ENCODE results near the gene CCNF.

CCNF gene

DNA sequence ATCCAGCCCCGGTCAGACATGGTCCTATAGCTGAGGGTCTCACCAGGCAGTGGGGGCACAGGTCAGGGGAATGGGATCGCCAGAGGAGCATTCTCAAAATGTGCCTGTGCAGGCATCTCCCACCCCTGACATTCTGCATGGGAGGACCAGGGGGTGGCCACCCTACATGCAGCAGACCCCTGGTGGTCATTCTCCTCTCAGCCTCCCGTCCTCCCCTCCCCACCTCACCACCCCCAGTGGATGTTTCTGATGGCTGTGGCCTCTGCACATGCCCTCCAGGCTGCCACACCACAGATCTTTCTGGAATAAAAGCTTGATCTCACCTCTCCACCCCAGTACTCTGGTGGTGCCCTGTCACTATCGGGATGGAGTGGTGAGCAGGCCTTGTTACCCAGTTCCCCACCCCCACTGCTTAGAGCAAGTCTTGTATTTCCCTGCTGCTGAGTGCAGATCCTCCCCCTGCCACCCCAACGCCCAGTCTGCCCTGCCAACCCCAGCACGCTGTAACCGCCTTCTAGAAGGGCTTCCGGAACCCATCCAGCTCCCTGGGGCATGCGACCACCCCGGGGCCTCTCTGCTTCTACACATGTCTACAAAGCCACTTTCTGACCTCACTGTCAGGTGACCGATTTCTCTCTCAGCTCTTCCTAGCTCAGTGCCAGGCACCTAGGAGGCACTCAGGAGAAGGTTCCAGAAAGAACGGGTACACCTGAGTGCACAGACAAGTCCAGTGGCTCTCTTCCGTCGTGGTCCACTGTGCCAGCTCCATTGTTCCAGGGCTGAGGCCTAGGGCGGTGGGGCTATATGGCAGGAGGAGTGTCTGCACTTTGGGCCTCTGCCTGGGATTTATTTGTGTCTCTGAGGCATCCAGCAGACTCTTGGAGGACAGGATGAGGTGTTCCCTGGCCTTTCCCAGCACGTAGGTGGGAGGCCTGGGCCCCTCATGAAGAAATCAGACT is 55.0 kb downstream of the CCNF start:
- Mint-ChIP-seq H3K4me1 (ENCODE audit: low read depth in 2 of 2) (peaks cover 14 to 19% of the 10 kb centered on the region in 2 donors), H3K36me3 (ENCODE audit: insufficient read depth) (peaks cover 2% of the 10 kb centered on the region), H3K9me3 (no peaks in the 10 kb centered on the region), H3K27me3 (no peaks in the 10 kb centered on the region), H3K4me3 (no peak overlapping the region), H3K27ac (peak overlapping the region in 1 of 2 donors; percentile 5)
- ATAC-seq (replicated peaks) (no peak), DNase-seq (no peak)

- Mint-ChIP-seq H3K4me3 (no peak overlapping the region), H3K36me3 (ENCODE audit: insufficient read depth) (peaks cover 2% of the 10 kb centered on the region), H3K4me1 (ENCODE audit: low read depth in 2 of 2) (peaks cover 14 to 19% of the 10 kb centered on the region in 2 donors), H3K27me3 (no peaks in the 10 kb centered on the region), H3K9me3 (no peaks in the 10 kb centered on the region), H3K27ac (peak overlapping the region; percentile 5 to 68)
- no peak for DNase-seq
- no peak for ATAC-seq (replicated peaks)
These were observed 55.8 kb downstream of the CCNF start for GRCh38 chr16:2484898-2485508.

DNA sequence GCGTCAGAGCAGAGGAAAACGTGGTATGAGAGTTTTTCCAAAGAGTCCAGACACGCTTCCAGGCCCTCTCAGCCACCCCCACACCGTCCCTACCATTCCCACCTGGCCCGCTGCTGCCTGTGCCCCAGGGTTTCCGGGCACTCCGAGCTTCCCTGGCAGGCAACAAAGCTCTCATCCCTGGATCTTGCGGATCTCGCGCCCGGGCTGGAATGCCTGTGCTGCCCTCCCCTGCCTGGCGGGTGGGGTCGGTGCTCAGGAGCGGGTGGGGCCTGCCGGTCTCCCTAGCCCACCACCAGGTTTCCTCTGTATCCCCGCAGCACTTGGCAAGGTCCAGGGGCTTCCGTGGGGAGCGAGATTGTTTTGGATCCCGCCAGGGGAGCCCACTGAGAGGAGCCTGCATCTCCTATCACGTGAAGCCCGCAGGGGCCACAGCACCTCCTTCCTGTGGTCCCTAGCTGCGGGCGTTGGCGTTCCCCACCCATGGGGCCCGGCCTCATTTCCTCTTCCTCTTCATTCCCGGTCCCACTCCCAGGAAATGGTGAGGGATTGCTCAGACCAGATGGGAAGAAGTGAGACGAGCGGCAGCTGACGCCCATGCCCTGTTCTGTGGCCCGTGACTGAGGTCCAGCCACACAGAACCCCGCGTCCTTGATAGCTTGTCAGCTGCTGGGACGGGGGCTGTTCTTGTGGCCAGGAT is 56.7 kb downstream of the CCNF start:
- DNase-seq (no peak), ATAC-seq (replicated peaks) (no peak)
- Mint-ChIP-seq H3K9me3 (no peaks in the 10 kb centered on the region), H3K27me3 (no peaks in the 10 kb centered on the region), H3K27ac (peak overlapping the region in 1 of 2 donors; percentile 89), H3K4me1 (ENCODE audit: low read depth in 2 of 2) (peaks cover 14 to 19% of the 10 kb centered on the region in 2 donors), H3K4me3 (no peak overlapping the region), H3K36me3 (ENCODE audit: insufficient read depth) (peaks cover 2% of the 10 kb centered on the region)

DNA sequence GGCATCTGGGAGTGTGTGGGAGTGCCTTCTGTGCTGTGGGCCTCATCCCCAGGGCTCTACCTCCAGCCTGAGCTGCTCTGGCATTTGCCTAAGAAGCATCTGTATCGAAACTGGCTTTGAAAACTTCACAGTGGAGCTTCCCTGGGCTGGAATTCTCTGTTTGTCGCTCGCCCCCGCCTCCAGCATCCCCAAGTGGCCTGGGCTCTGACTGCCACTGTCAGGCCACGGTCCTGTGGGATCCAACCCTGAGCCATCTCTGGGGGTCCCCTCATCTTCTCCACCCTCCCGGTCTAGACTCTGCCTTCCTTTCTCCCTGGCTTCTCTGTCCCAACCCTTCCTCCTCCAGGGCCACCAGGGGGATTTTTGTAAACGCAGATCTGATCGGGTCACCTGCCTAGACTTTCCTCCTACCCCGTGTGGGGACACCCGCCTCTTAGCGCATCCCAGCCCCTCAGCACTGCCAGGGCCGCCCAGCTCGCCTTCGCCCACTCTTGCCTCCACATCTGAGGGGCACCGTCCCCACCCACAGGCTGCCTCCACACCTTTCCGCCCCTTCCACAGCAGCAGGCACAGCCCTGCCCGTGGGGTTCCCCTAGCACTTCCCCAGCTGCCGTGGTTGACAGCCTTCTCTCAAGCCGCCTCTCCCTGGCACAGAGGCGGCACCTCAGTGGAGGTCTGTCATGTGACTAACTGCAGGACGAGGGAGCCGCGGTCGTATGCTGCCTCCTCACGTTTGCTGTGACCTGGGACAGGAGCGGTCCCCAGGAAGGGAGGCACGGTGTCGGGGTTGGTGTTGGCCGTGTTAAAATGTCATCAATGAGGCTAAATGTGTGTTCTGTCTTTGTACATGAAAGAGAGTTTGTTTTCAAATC is 57.6 kb downstream of the CCNF start:
- ATAC-seq (replicated peaks), result peak; percentile 99
- Mint-ChIP-seq H3K27ac (peak overlapping the region; percentile 84 to 89), H3K27me3 (no peaks in the 10 kb centered on the region), H3K9me3 (no peaks in the 10 kb centered on the region), H3K36me3 (ENCODE audit: insufficient read depth) (peaks cover 2% of the 10 kb centered on the region), H3K4me1 (ENCODE audit: low read depth in 2 of 2) (peaks cover 14 to 19% of the 10 kb centered on the region in 2 donors), H3K4me3 (peak overlapping the region; percentile 54 to 56)
- DNase-seq, result peak; percentile 58 to 67 (median 65)

- Mint-ChIP-seq H3K27me3 (no peaks in the 10 kb centered on the region), H3K4me1 (ENCODE audit: low read depth in 2 of 2) (peaks cover 11 to 14% of the 10 kb centered on the region in 2 donors), H3K36me3 (ENCODE audit: insufficient read depth) (peaks cover 2% of the 10 kb centered on the region), H3K9me3 (no peaks in the 10 kb centered on the region), H3K27ac (peak overlapping the region; percentile 84 to 89), H3K4me3 (peak overlapping the region; percentile 54 to 56)
- DNase-seq, result no peak
- no peak for ATAC-seq (replicated peaks)
These were observed 58.2 kb downstream of the CCNF start for GRCh38 chr16:2487517-2487842.

GRCh38 chr16:2487903-2488531 is 58.8 kb downstream of the CCNF start:
- ATAC-seq (replicated peaks) (no peak), DNase-seq (no peak)
- no peak overlapping the region for H3K27ac Mint-ChIP-seq
- peak overlapping the region in 1 of 2 donors; percentile 54 for H3K4me3 Mint-ChIP-seq
- H3K4me1 Mint-ChIP-seq (ENCODE audit: low read depth in 2 of 2), result peaks cover 10 to 11% of the 10 kb centered on the region in 2 donors
- H3K36me3 Mint-ChIP-seq (ENCODE audit: insufficient read depth), result peaks cover 3% of the 10 kb centered on the region
- H3K9me3 Mint-ChIP-seq, result no peaks in the 10 kb centered on the region
- no peaks in the 10 kb centered on the region for H3K27me3 Mint-ChIP-seq

DNA sequence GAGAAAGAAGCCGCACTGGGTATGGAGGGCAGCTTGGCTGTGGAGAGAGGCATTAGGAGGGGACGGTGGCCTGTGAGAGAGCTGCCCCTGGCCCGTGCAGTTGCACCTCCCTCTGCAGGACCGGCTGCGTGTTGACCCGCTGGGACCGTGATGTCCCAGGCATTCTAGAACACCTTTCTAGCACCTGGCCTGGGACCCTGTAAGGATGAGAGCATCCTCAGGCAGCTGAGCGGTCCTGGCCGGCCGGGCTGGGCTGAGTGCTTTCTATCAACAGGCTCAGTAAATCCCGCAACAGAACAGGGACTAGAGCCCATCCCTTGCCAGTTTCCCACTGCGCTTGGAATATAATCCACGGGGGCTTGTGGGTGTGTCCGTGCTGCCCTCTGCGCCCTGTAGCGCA is 60.3 kb downstream of the CCNF start:
- Mint-ChIP-seq H3K4me3 (no peak overlapping the region), H3K36me3 (ENCODE audit: insufficient read depth) (peaks cover 5% of the 10 kb centered on the region), H3K4me1 (ENCODE audit: low read depth in 2 of 2) (peaks cover 10 to 11% of the 10 kb centered on the region in 2 donors), H3K9me3 (no peaks in the 10 kb centered on the region), H3K27ac (no peak overlapping the region), H3K27me3 (no peaks in the 10 kb centered on the region)
- ATAC-seq (replicated peaks) (no peak), DNase-seq (no peak)

DNA sequence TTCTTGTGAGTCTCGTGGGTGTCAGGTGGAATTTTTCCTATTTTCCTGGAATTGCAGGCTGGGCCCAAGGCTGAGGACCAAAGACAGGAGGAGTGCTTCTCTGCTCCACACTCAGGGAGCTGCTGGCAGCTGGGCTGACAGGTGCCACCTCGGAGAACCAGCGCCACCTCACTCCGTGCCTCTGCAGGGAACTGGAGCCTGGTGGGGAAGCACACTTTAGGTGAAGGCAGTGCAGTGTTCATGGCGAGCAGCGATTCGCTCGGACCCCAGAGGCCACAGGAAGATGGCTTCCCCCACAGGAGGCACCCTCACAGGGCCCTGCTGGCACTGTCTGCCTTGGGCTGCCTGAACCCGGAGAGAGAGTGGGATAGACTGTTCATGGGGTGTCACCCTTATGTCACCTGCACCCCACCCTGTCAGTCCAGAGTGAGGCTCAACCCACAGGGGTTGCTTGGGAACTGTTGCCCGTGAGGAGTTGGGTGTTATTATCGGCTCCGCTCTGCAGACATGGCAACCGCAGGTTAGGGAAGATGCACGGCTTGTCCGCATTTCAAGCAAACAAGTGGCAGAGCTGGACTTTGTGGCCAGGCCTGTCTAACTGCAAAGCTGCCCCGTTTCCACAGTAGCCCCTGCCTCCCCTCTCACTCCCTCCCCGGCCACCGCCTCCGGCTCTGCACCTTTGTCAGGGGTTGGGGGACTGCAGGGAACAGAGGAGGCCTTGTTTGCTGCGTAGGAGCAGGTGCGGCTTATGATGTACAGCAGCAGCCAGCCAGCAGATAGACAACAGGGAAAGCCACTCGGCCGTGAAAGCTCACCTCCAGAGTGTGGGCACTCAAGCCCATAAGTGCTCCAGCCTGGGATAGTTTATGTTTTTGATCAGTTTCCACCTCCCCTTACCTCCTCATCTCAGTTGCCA is 61.2 kb downstream of the CCNF start:
- peaks cover 10 to 11% of the 10 kb centered on the region in 2 donors for H3K4me1 Mint-ChIP-seq (ENCODE audit: low read depth in 2 of 2)
- H3K4me3 Mint-ChIP-seq, result no peak overlapping the region
- ATAC-seq (replicated peaks) (no peak), DNase-seq (no peak)
- H3K9me3 Mint-ChIP-seq, result no peaks in the 10 kb centered on the region
- no peaks in the 10 kb centered on the region for H3K27me3 Mint-ChIP-seq
- H3K36me3 Mint-ChIP-seq (ENCODE audit: insufficient read depth), result peaks cover 5% of the 10 kb centered on the region
- no peak overlapping the region for H3K27ac Mint-ChIP-seq

GRCh38 chr16:2492292-2492691 is 63.0 kb downstream of the CCNF start:
- DNase-seq (no peak), ATAC-seq (replicated peaks) (no peak)
- peaks cover 3% of the 10 kb centered on the region for H3K36me3 Mint-ChIP-seq (ENCODE audit: insufficient read depth)
- H3K27ac Mint-ChIP-seq, result no peak overlapping the region
- H3K27me3 Mint-ChIP-seq, result no peaks in the 10 kb centered on the region
- peaks cover 3 to 4% of the 10 kb centered on the region in 2 donors for H3K4me1 Mint-ChIP-seq (ENCODE audit: low read depth in 2 of 2)
- no peaks in the 10 kb centered on the region for H3K9me3 Mint-ChIP-seq
- H3K4me3 Mint-ChIP-seq, result no peak overlapping the region

- DNase-seq (no peak), ATAC-seq (replicated peaks) (no peak)
- peaks cover 3% of the 10 kb centered on the region for H3K36me3 Mint-ChIP-seq (ENCODE audit: insufficient read depth)
- H3K4me3 Mint-ChIP-seq, result no peak overlapping the region
- H3K27me3 Mint-ChIP-seq, result no peaks in the 10 kb centered on the region
- no peaks in the 10 kb centered on the region for H3K4me1 Mint-ChIP-seq (ENCODE audit: low read depth in 2 of 2)
- H3K27ac Mint-ChIP-seq, result peak overlapping the region in 1 of 2 donors; percentile 32
- no peaks in the 10 kb centered on the region for H3K9me3 Mint-ChIP-seq
These were observed 64.4 kb downstream of the CCNF start for GRCh38 chr16:2493605-2494004.

DNA sequence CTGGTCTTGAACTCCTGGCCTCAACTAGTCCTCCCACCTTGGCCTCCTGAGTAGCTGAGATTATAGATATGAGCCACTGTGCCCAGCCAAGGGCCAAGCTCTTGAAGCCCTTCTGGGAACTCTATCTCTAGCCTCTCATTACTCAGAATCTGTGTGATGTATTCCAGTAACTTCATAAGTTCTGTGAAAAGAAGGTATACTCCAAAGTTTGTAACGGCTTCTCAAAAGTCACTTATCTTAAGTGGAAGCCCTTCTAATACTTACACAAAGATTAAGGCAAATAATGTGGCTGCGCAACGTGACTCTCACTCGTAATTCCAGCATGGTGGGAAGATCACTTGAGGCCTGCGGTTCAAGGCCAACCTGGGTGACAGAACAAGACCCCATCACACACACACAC is 65.4 kb downstream of the CCNF start:
- no peak for ATAC-seq (replicated peaks)
- peaks cover 3% of the 10 kb centered on the region for H3K36me3 Mint-ChIP-seq (ENCODE audit: insufficient read depth)
- H3K27ac Mint-ChIP-seq, result no peak overlapping the region
- H3K4me3 Mint-ChIP-seq, result no peak overlapping the region
- no peaks in the 10 kb centered on the region for H3K9me3 Mint-ChIP-seq
- no peaks in the 10 kb centered on the region for H3K4me1 Mint-ChIP-seq (ENCODE audit: low read depth in 2 of 2)
- H3K27me3 Mint-ChIP-seq, result no peaks in the 10 kb centered on the region
- no peak for DNase-seq

DNA sequence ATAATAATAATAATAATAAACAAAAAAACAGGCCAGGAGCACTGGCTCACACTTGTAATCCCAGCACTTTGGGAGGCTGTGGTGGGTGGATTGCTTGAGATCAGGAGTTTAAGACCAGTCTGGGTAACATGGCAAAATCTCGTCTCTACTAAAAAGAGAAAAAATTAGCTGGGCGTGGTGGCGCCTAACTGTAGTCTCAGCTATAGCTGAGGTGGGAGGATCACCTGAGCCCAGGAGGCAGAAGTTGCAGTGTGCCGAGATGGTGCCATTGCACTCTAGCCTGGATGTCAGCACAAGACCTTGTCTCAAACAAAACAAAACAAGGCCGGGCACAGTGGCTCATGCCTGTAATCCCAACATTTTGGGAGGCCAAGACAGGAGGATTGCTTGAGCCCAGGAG is 65.8 kb downstream of the CCNF start:
- no peak for DNase-seq
- H3K27me3 Mint-ChIP-seq, result no peaks in the 10 kb centered on the region
- no peak overlapping the region for H3K4me3 Mint-ChIP-seq
- no peak overlapping the region for H3K27ac Mint-ChIP-seq
- H3K4me1 Mint-ChIP-seq (ENCODE audit: low read depth in 2 of 2), result no peaks in the 10 kb centered on the region
- no peaks in the 10 kb centered on the region for H3K9me3 Mint-ChIP-seq
- H3K36me3 Mint-ChIP-seq (ENCODE audit: insufficient read depth), result peaks cover 3% of the 10 kb centered on the region
- ATAC-seq (replicated peaks), result no peak

Measured in effector memory CD8-positive, alpha-beta T cell (primary cell).